GM10248 (cell line): Measurements from ENCODE around the gene DHX36.

Experiments
- CTCF ChIA-PET: fragments of 300-600 bp; sonication (Branson Sonifier 250); formaldehyde crosslinking; extraction: SDS; loops from one replicate; lab custom pipeline; 2021; ENCODE audit warnings: antibody characterized with exemption; lab: Yijun Ruan, JAX
- POLR2A ChIA-PET: fragments of 350-650 bp; sonication (Branson Sonifier 250); formaldehyde crosslinking; extraction: SDS; loops from one replicate; lab custom pipeline; 2020; ENCODE audit warnings: antibody characterized with exemption; lab: Yijun Ruan, JAX
- DNase-seq: peaks from one replicate; pipeline ENCODE4 v3.0.0; 2012; ENCODE audit errors: extremely low spot score
- TF ChIP-seq, protein P1 (sequence below): IDR thresholded peaks from 2 replicates; pipeline ENCODE4 v1.5.1; 2012; ENCODE audit warnings: mild to moderate bottlenecking, low read depth; ENCODE audit errors: extremely low read depth, missing control alignments, control extremely low read depth

Gene DHX36

DNA sequence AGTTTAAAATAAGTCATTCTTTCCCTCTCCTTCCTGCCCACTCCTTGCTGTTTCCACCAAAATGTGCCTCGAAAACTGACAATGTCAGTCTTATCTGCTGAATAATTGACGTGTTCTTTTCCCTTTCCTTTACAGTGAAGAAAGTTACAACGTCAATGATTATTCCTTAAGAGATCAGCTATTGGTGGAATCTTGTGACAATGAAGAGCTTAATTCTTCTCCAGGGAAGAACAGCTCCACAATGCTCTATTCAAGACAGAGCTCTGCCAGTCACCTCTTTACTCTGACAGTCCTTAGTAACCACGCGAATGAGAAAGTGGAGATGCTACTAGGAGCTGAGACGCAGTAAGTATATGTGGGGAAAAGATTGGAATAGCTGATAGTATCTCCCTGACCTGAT lies 84.1 kb downstream of the DHX36 start:
- TF ChIP-seq, protein P1, sequence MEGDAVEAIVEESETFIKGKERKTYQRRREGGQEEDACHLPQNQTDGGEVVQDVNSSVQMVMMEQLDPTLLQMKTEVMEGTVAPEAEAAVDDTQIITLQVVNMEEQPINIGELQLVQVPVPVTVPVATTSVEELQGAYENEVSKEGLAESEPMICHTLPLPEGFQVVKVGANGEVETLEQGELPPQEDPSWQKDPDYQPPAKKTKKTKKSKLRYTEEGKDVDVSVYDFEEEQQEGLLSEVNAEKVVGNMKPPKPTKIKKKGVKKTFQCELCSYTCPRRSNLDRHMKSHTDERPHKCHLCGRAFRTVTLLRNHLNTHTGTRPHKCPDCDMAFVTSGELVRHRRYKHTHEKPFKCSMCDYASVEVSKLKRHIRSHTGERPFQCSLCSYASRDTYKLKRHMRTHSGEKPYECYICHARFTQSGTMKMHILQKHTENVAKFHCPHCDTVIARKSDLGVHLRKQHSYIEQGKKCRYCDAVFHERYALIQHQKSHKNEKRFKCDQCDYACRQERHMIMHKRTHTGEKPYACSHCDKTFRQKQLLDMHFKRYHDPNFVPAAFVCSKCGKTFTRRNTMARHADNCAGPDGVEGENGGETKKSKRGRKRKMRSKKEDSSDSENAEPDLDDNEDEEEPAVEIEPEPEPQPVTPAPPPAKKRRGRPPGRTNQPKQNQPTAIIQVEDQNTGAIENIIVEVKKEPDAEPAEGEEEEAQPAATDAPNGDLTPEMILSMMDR = no peak
- POLR2A ChIA-PET = no interaction called here
- no peak for DNase-seq
- CTCF ChIA-PET = interaction anchor here (1.1 kb wide), 1 partner anchor 12 kb away, joined by 3 read pairs; no protein-coding TSS in a partner anchor

DNA sequence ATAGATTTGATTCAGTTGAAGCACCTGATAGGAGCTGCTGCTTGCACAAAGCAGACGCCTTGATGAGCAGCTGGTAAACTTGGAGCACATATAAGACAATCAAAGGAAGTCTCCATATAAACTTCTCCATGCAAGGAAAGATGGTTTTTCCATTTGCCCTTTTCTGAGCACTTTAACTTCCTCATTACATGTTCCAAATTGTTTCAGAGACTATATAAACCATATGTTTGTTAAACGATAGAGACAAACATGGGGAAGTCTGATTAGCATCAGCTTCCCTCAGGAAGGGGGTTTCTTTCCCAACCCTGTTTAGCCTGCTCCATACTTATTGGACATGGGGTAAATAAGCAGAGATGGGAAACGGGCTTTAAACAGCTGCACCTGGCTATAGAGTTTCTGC lies 88.0 kb downstream of the DHX36 start:
- ChIA-PET POLR2A (no interaction called here), CTCF (interaction anchor here (1.0 to 1.4 kb wide), 2 partner anchors 10 to 17 kb away, joined by 3 to 6 read pairs; no protein-coding TSS in a partner anchor)
- DNase-seq = no peak
- TF ChIP-seq, protein P1 = no peak

DNA sequence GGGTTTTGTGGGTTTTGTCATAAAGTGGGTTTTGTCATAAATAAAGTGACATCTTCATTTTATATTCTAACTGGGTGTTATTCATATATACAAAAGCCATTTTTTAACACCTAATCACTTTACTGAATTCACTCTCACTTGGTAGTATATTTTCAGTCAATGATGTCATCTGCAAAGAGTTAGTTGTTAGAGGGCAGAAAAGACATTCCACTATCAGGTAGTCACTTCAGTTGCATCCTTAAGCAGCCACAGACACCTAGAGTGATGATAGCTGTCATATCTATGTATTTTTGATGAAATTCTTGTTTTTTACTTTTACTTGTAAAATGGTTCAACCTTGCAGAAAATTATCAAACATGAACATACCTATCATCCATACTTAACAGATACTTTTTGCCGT lies 89.0 kb downstream of the DHX36 start:
- ChIA-PET CTCF (interaction anchor here (1.2 to 1.4 kb wide), 2 partner anchors 17 to 18 kb away, joined by 3 to 6 read pairs; no protein-coding TSS in a partner anchor), POLR2A (no interaction called here)
- TF ChIP-seq, protein P1 = no peak
- DNase-seq = no peak

DNA sequence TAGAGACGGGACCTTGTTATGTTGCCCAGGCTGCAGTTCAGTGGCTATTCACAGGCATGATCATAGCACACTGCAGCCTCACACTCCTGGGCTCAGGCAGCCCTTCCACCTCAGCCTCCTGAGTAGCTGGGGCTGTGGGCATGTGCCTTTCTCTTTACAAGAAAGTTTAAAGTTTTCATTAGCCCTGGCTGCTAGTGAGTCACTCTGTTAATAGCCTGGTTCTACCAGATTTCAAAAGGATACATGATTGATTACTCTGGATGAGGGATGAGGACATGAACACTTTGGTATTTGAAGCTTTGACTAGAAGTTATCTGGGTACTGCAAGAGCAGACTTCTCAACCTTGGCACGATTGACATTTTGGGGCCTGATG lies 95.1 kb downstream of the DHX36 start:
- CTCF ChIA-PET = no interaction called here
- TF ChIP-seq, protein P1 = no peak
- POLR2A ChIA-PET = no interaction called here
- no peak for DNase-seq

DNA sequence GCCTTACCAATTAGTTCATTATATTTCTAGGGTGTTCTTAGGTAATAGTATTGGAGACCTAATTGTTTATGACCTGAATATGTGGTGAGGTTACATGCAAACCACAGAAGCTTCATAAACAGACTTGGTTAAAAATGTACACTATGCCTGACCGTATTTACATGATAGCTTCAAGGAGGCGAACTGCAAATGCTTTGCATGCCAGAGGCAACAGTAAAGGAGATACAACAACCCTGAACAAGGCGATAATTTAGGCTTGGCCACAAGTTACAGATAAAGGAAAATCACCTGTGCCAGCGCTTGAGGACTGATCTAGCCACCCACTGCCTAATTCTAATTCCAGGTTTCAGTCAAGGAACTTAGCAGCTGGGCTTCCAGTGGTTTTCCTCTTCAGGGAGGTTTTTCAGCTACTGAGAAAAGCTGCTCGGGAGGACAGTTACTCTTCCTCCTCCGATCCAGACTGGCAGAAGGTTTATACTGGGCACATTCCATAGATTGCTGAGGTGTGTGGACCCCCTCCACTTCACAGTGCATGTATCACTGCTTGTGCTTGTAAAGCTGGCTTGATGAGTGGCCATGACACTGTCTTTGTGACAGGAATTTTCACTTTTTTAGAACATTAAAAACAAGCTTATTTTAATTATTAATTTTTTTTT lies 95.6 kb downstream of the DHX36 start:
- no peak for DNase-seq
- POLR2A ChIA-PET = no interaction called here
- CTCF ChIA-PET = no interaction called here
- TF ChIP-seq, protein P1 = no peak

DNA sequence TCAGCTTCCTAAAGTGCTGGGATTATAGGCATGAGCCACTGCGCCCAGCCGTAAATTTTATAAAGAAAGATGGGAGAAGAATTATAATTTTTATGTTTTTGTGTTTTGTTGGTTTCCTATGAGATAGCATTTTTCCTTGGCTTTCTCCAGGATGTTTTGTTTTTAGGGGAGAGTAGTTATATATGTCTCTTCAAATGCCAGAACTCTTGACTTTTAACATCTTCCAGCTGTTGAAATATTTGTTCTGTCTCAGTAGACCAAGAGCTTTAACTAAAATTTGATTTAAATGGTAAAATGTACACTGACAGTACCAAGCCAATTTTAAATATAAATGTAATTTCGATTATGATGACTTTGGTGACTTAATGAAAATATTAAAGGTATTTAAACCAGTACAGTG lies 96.8 kb downstream of the DHX36 start:
- POLR2A ChIA-PET = no interaction called here
- TF ChIP-seq, protein P1 = no peak
- CTCF ChIA-PET = no interaction called here
- no peak for DNase-seq
